NAMALWA (cell line): ENCODE data around the gene SLC22A15.
"Not testable (repeated sequence)": the region's sequence is repeated elsewhere in the genome, so short reads cannot be mapped to it uniquely, and the experiment has no call there.

Source experiments
- DNase-seq: peaks from one replicate; pipeline ENCODE4 v3.0.0-alpha.2; 2015; ENCODE audit warnings: low spot score

Gene SLC22A15

DNA sequence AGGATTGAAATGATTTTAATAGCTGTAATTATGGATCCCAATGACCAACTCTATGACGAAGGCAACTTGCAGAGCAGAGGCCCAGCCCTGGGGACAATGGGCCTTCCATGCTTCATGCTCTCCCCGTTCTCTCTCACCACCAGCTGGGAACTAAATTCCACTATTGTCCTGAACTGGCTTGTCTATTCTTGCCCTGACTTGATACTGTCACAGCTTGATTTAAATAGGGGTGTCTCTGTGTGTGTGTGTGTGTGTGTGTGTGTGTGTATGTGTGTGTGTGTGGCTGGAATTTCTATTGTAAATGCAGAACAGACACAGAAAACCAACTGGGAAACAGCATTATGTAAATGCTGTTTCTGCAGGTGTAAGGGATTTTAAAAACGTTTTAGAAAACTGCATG lies 57.0 kb downstream of the SLC22A15 start:
- no peak for DNase-seq

DNA sequence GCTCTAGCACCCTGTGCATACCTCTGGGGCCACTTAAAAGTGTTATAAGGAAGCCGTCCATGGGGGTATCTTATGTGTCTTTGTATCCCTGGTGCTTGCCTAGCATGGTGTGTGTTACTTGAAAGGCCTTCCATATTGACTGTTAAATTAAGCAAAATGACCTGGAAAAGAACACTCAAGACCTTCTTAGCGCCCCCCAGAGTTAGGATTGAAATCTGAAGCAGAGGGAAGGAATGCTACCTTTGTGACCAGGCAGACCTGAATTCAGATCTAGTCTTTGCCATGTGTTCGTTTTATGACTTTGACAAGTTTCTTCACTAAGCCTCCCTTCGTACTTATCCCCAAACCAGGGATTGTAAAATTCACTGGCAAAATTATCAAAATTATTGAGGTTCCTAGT lies 59.9 kb downstream of the SLC22A15 start:
- DNase-seq: no peak

- no peak for DNase-seq
Measured at GRCh38 chr1:116038679-116039078, 62.4 kb downstream of the SLC22A15 start.

- DNase-seq: no peak
Measured at GRCh38 chr1:116044071-116044470, 67.8 kb downstream of the SLC22A15 start.

DNA sequence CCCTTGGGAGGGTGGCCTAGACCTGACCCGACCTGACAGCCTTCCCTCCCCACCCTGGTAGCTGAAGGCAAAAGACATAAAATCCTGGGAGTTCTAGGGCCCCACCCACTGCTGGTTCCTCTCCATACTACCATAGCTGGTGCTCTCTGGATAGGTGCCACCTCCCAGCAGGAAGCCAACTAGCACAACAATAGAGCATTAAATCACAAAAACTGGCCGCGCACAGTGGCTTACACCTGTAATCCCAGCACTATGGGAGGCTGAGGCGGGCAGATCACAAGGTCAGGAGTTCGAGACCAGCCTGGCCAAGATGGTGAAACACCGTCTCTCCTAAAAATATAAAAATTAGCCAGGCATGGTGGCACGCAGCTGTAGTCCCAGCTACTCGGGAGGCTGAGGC lies 70.6 kb downstream of the SLC22A15 start:
- not testable (repeated sequence) for DNase-seq

DNA sequence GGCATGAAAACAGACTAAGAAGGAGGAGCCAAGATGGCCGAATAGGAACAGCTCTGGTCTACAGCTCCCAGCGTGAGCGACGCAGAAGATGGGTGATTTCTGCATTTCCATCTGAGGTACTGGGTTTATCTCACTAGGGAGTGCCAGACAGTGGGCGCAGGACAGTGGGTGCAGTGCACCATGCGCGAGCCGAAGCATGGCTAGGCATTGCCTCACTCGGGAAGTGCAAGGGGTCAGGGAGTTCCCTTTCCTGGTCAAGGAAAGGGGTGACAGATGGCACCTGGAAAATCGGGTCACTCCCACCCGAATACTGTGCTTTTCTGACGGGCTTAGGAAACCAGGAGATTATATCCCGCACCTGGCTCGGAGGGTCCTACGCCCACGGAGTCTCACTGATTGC lies 75.6 kb downstream of the SLC22A15 start:
- not testable (repeated sequence) for DNase-seq

GRCh38 chr1:116062201-116062600 lies 85.9 kb downstream of the SLC22A15 start:
- no peak for DNase-seq

DNA sequence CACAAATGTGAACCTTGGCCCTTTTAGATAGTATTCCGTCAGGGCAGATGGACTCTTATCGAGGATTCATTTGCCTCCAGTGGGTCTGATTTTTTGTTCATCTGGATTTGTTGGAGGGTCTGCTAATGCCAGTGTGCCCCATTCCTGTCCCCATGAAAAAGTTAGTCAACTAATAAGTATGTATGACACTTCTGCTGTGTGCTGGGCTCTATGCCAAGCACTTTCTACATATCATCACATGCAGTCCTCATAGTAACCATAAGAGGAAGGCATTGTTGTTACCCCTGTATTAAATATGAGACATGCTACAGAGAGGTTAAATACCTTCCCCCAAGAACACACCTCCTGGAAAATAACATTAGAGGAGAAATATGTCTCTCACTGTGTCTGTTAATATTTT lies 88.3 kb downstream of the SLC22A15 start:
- no peak for DNase-seq

DNA sequence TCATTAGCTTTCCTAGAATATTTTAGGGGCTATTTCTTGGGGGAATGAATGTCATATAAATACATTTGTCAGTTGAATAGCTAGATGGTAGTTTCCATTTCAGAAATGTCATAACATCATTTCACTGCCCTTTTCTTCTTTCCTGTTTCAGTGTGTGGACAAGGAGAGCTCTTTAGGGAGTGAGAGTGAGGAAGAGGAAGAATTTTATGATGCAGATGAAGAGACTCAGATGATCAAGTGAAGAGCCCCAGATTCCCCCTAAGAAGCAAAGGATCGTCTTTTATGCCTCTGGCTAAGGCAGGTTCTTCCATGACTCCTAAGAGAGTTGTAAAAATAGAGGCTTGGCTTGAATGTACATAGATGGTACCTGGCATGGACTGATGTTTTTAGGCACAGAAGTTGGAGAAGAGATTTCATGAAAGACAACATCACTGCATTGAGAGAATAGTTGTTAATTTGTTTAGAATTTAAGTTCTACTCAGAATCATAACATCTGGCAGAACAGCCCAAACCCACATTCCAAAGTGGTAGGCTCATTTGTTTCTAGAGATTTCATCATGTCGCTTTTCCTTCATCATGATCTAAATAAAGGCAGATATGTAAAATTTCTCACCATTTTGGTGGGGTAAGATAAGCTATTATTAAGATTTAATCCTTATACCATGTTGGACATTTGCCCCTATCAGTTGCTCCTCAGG lies 90.7 kb downstream of the SLC22A15 start:
- DNase-seq: no peak

DNA sequence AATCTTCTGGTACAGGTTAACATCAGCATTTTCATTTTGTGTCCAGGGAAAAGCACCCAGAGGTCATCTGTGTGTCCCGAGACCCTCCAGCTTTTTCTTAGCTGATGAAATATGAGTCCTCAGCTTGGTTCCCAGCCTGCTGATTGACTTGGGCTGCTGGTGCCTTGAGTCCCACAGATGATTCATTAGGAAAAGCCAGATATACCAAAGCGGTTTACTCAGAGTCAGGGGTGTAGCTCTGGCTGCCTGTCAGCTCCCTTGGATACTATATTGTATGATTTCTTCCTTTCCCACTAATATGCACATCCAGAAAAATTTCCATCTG lies 91.2 kb downstream of the SLC22A15 start:
- DNase-seq: no peak

GRCh38 chr1:116075575-116075974 lies 99.3 kb downstream of the SLC22A15 start:
- no peak for DNase-seq

- DNase-seq: no peak
Measured at GRCh38 chr1:116075990-116076389, 99.7 kb downstream of the SLC22A15 start.

DNA sequence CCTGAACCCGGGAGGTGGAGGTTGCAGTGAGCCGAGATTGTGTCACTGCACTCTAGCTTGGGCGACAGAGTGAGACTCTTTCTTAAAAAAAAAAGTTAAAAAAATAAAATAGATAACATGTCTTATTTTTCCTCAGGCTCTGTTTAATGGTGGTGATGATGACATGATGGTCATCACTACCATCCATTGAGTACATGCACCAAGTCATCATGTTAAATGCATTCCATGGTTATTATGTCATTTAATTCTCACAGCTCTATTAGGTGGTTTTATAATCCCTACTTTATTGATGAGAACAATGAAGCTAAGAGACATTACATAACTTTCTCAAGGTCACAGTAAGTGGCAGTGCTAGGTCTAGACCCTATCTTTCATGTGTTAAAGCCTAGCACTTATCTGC lies 100.5 kb downstream of the SLC22A15 start:
- DNase-seq: no peak

DNA sequence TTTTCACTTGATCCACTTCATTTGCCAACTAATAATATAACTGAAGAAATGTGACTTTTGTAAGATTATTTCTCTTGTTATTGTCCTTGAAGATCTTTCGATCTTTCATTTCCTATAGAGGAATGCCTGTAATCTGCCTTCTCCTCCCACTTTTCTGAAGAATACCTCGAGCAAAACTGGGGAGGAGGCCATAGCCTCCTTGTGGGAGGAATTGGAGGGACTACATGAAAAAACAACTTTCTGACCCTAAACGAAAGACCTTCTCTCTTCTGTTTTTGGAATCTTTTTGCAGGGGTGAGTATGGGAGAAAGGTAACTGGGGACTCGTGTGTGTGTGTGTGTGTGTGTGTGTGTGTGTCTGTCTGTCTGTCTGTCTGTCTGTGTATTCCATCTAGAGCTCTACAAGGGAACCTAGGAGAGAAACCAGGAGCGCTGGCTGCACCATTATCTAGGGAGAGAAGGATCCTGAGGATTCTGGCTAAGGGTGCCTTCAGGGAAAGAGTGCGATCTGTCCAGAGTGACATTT lies 102.4 kb downstream of the SLC22A15 start:
- no peak for DNase-seq

GRCh38 chr1:116087628-116088027 lies 111.3 kb downstream of the SLC22A15 start:
- DNase-seq: no peak

- DNase-seq: no peak
Measured at GRCh38 chr1:116089870-116090269, 113.6 kb downstream of the SLC22A15 start.

- DNase-seq: no peak
Measured at GRCh38 chr1:116091083-116091482, 114.8 kb downstream of the SLC22A15 start.

DNA sequence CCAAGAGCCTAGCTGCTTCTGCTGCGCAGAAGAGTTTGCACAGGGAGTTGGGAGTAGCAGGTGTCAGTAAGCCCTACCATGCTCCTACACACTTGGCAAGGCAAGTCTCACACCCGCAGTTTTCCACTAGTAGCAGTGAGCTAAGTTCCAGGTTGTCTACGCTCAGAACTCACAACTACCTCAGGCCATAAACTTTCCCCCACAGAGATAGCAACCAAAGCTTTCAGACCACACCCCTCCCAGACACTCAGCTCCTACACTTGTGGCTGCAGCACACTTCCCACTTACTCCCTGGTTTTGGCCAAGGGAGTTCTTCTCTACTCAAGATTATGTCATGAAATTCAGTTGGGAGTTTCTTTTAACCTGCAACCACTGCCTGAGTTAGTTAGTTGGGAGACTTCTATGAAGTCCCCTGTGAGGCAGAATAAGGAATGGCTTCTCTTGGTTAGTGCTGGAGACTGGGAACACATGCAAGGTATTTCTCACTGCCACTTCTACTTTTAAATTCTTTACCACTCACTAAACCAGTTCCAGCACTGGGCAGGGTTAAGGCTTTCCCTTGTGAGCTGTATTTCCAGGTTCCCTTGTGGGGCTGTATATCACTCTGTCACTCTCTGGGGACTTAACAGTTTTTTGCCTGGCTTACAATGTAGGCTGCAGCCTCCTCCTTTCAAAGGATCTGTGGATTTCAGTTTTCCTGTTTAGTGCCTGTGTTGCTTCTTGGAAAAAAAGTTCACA lies 116.6 kb downstream of the SLC22A15 start:
- DNase-seq: no peak

- DNase-seq: no peak
Measured at GRCh38 chr1:116095027-116095426, 118.7 kb downstream of the SLC22A15 start.

- DNase-seq: no peak
Measured at GRCh38 chr1:116096013-116096618, 119.8 kb downstream of the SLC22A15 start.

GRCh38 chr1:116097626-116098025 lies 121.3 kb downstream of the SLC22A15 start:
- DNase-seq: no peak

DNA sequence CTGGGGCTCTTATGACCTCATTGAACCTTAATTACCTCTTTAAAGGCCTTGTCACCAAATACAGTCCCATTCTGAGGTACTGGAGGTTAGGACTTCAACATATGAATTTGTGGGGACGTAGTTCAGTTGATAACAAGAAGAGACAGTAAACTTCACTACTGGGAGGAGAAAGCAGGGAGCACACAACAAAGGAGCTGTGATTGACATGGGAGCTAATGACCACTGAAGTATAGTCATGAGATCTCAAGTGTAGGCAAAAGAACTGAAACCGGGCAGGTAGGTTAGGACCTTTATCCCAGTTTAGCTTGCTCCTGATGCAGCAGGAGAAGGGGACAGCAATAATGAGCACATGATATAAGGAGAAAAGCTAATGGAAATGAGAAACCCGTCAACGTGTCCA lies 123.1 kb downstream of the SLC22A15 start:
- DNase-seq: no peak

- no peak for DNase-seq
Measured at GRCh38 chr1:116099919-116100318, 123.6 kb downstream of the SLC22A15 start.
